ENCODE measurements around the gene GRIN2C. TPM values are rescaled to one million over a fixed set of nuclear protein-coding genes. Genes with fewer than 3 reads are reported as not detected.
A peak's percentile ranks its signal among the peaks of the same experiment; 100 is the strongest.

GRIN2C gene
- total and polyA plus RNA-seq, 2 donors (not counting 1 experiment from before 2014, with no cell fraction given), result 0.03 TPM; not detected in 1

GRCh38 chr17:74892974-74893911 lies 33.6 kb upstream of the GRIN2C start, which contains the start of gene FADS6:
TSS of gene FADS6 (minus strand) at chr17:74893633. CDS start at chr17:74893595, 38 bp downstream.
- ChIA-PET CTCF (no interaction called here), POLR2A (no interaction called here)
- H3K36me3 ChIP-seq (replicated peaks in 1 of 2; ENCODE audit: control extremely low read depth in 1 of 2, control insufficient read depth in 1 of 2, extremely low read depth in 1 of 2, insufficient read depth in 2 of 2, low read length in 1 of 2), result no peaks in the 10 kb centered on the region
- WGBS (ENCODE audit: insufficient coverage), result 9% methylated on average over 83 of the region's 86 CpGs
- peak within 1 kb of the TSS in 2 of 5 experiments; percentile 15 to 36 for H3K4me3 ChIP-seq (ENCODE audit: control extremely low read depth in 1 of 5, extremely low read depth in 1 of 5, insufficient read depth in 1 of 5, low read depth in 2 of 5, low read length in 4 of 5)
- no peak within 1 kb of the TSS for H3K9ac ChIP-seq (ENCODE audit: low read length)
- H3K79me2 ChIP-seq (ENCODE audit: control insufficient read depth, insufficient read depth, low read length), result no peaks in the 10 kb centered on the region
- peaks cover 0 to 6% (median 0%) of the 10 kb centered on the region in 3 donors for H3K9me3 ChIP-seq (ENCODE audit: control extremely low read depth in 1 of 3, control insufficient read depth in 2 of 3, insufficient read depth in 1 of 3, low read length in 2 of 3)
- peaks cover 0 to 44% (median 9%) of the 10 kb centered on the region in 4 experiments for H3K27me3 ChIP-seq (replicated peaks in 1 of 4; ENCODE audit: control extremely low read depth in 1 of 4, control insufficient read depth in 3 of 4, insufficient read depth in 4 of 4, low read length in 3 of 4)
- peak; percentile 36 for ATAC-seq (ENCODE audit: low read depth)
- H3K4me2 ChIP-seq (replicated peaks; ENCODE audit: low read depth, low read length, poor library complexity, severe bottlenecking), result peak within 1 kb of the TSS; percentile 68
- peaks cover 6 to 16% of the 10 kb centered on the region in 2 donors for H3K4me1 ChIP-seq (ENCODE audit: control insufficient read depth in 2 of 2, insufficient read depth in 2 of 2, low read length in 2 of 2)
- H3K4me3 Mint-ChIP-seq, result peak within 1 kb of the TSS; percentile 71
- peaks cover 45% of the 10 kb centered on the region for H3K27me3 Mint-ChIP-seq
- no peaks in the 10 kb centered on the region for H3K9me3 Mint-ChIP-seq (ENCODE audit: insufficient read depth)
- H3K4me1 Mint-ChIP-seq, result peaks cover 2% of the 10 kb centered on the region
- H4K20me1 ChIP-seq (ENCODE audit: control insufficient read depth, insufficient read depth, low read length, poor library complexity, severe bottlenecking), result no peaks in the 10 kb centered on the region
- no peak for DNase-seq
- TF ChIP-seq EZH2 (IDR thresholded peaks at IDR 0.05; ENCODE audit: borderline replicate concordance, insufficient read depth, low read depth, low read length, poor library complexity, severe bottlenecking), result no peak
- TF ChIP-seq CTCF (IDR thresholded peaks at IDR 0.05), result no peak
- peak within 1 kb of the TSS; percentile 38 for H2AFZ ChIP-seq (ENCODE audit: insufficient read depth, low read depth, low read length, poor library complexity, severe bottlenecking)
- intact Hi-C loops (cut with micrococcal nuclease), result no loop called here
- peak within 1 kb of the TSS; percentile 34 for H3K27ac Mint-ChIP-seq
- no peak within 1 kb of the TSS for H3K27ac ChIP-seq (ENCODE audit: low read length in 2 of 2)
